Vagina (tissue), 2 donors: ENCODE results near the gene SCFD2.

Experiments
- POLR2A ChIP-seq, 2 donors: fragments of 450-650 bp; IDR thresholded peaks; one replicate each; pipeline ENCODE4 v1.6.1; 2017; ENCODE audit warnings: antibody characterized with exemption in 2 of 2, mild to moderate bottlenecking in 2 of 2, moderate library complexity in 2 of 2
- POLR2AphosphoS5 ChIP-seq, 2 donors: sonication (generic); formaldehyde crosslinking; IDR thresholded peaks; one replicate each; pipeline ENCODE4 v1.9.0; 2017; ENCODE audit warnings: antibody characterized with exemption in 2 of 2, mild to moderate bottlenecking in 2 of 2, low read depth in 1 of 2; ENCODE audit not compliant: insufficient read depth in 1 of 2

GRCh38 chr4:53088152-53088551, 277.7 kb downstream of the SCFD2 start:
- TF ChIP-seq POLR2A (IDR thresholded peaks at IDR 0.05) = no peak
- TF ChIP-seq POLR2AphosphoS5 (IDR thresholded peaks at IDR 0.05; ENCODE audit: insufficient read depth in 1 of 2, low read depth in 1 of 2) = no peak
